AG04449 (cell line): ENCODE data around the gene METTL1.

ENCODE experiments used
- CTCF ChIA-PET: fragments of 350-600 bp; formaldehyde crosslinking; extraction: SDS; loops from one replicate; lab custom pipeline; 2021; ENCODE audit warnings: antibody characterized with exemption; lab: Yijun Ruan, JAX
- POLR2A ChIA-PET: fragments of 400-600, 350-600 bp; formaldehyde crosslinking; extraction: SDS; loops from one replicate; lab custom pipeline; 2020; ENCODE audit warnings: antibody characterized with exemption, inconsistent platforms; lab: Yijun Ruan, JAX
- DNase-seq: peaks from one replicate; pipeline ENCODE4 v3.0.0-alpha.2; 2010; ENCODE audit warnings: low read depth, low spot score
- H3K4me3 ChIP-seq: 2 replicates; pipeline ENCODE4 v1.5.1; 2011; ENCODE audit warnings: low read depth, mild to moderate bottlenecking, control low read depth, low read length
- CTCF ChIP-seq: IDR thresholded peaks from one replicate; pipeline ENCODE4 v1.5.1; 2011; ENCODE audit warnings: mild to moderate bottlenecking, moderate library complexity, low read length, control low read depth, inconsistent platforms; ENCODE audit not compliant: insufficient read depth; ENCODE audit errors: missing control alignments

METTL1 gene

GRCh38 chr12:57737467-57738460 lies 34.1 kb downstream of the METTL1 start:
- ChIA-PET POLR2A (no interaction called here), CTCF (interaction anchor here (1.3 to 5.2 kb wide), 6 partner anchors 13 to 284 kb away, joined by 3 to 82 read pairs (median 4); partner anchors contain the start of gene PIP4K2C)
- DNase-seq, result no peak
- peak overlapping the region; percentile 42 for H3K4me3 ChIP-seq
- TF ChIP-seq CTCF, result peak; percentile 59

GRCh38 chr12:57736741-57737466 lies 35.0 kb downstream of the METTL1 start:
- CTCF ChIA-PET, result interaction anchor here (0.6 to 5.2 kb wide), 10 partner anchors 8 to 284 kb away, joined by 3 to 82 read pairs (median 4); partner anchors contain the start of genes PIP4K2C and TSPAN31
- POLR2A ChIA-PET, result interaction anchor here (1.3 kb wide), 1 partner anchor 8 kb away, joined by 7 read pairs; the partner anchor contains the start of gene TSPAN31
- no peak overlapping the region for H3K4me3 ChIP-seq
- DNase-seq, result no peak
- no peak for TF ChIP-seq CTCF

- peak; percentile 68 for TF ChIP-seq CTCF
- H3K4me3 ChIP-seq, result peak overlapping the region; percentile 36
- no peak for DNase-seq
- CTCF ChIA-PET, result interaction anchor here (0.6 to 5.2 kb wide), 11 partner anchors 9 to 277 kb away, joined by 3 to 82 read pairs (median 4); partner anchors contain the start of genes OS9, PIP4K2C and TSPAN31
- POLR2A ChIA-PET, result interaction anchor here (1.0 to 1.3 kb wide), 2 partner anchors 9 kb away, joined by 7 read pairs; partner anchors contain the start of gene TSPAN31
Measured at GRCh38 chr12:57735952-57736740, 35.8 kb downstream of the METTL1 start.

GRCh38 chr12:57735198-57735855 lies 36.6 kb downstream of the METTL1 start:
- no peak for TF ChIP-seq CTCF
- ChIA-PET POLR2A (interaction anchor here (1.0 kb wide), 2 partner anchors 9 kb away, joined by 3 to 7 read pairs; partner anchors contain the start of gene TSPAN31), CTCF (interaction anchor here (0.7 to 5.2 kb wide), 8 partner anchors 9 to 496 kb away, joined by 3 to 82 read pairs (median 8); partner anchors contain the start of genes OS9 and TSPAN31)
- DNase-seq, result no peak
- H3K4me3 ChIP-seq, result no peak overlapping the region

- ChIA-PET CTCF (interaction anchor here (0.7 to 5.2 kb wide), 6 partner anchors 9 to 495 kb away, joined by 3 to 82 read pairs (median 7); partner anchors contain the start of genes OS9 and TSPAN31), POLR2A (interaction anchor here (1.0 kb wide), 1 partner anchor 9 kb away, joined by 3 read pairs; no protein-coding TSS in a partner anchor)
- no peak for TF ChIP-seq CTCF
- H3K4me3 ChIP-seq, result no peak overlapping the region
- DNase-seq, result no peak
Measured at GRCh38 chr12:57734591-57734990, 37.3 kb downstream of the METTL1 start.
